ENCODE measurements around the gene ANXA3. TPM values are rescaled to one million over a fixed set of nuclear protein-coding genes. Genes with fewer than 3 reads are reported as not detected.

ANXA3 gene
- polyA plus RNA-seq, 1 of the 3 experiments (the other 2 are of a cell fraction) = 13.8 TPM

- TF ChIP-seq USF2 (IDR thresholded peaks at IDR 0.05; ENCODE audit: borderline replicate concordance, low read depth, low read length) = no peak
- no peak for TF ChIP-seq YY1 (IDR thresholded peaks at IDR 0.05; ENCODE audit: low read depth)
- TF ChIP-seq CTCF (IDR thresholded peaks at IDR 0.05) = no peak
- TF ChIP-seq MAX (IDR thresholded peaks at IDR 0.05; ENCODE audit: low read depth) = peak; percentile 95
- no peak for TF ChIP-seq RXRA (IDR thresholded peaks at IDR 0.05; ENCODE audit: borderline replicate concordance, low read depth)
Observed at GRCh38 chr4:78616046-78616498, 64.5 kb downstream of the ANXA3 start (continued).

- no peaks in the 10 kb centered on the region for H3K9me2 ChIP-seq
- no peaks in the 10 kb centered on the region for H3K9me3 ChIP-seq
- H3K4me1 ChIP-seq (ENCODE audit: control insufficient read depth in 1 of 2, insufficient read depth in 2 of 2, low read depth in 1 of 2, low read length in 1 of 2) = peaks cover 0 to 9% of the 10 kb centered on the region in 2 experiments; a peak in 2 of 4 replicates
- H3F3A ChIP-seq (replicated peaks; ENCODE audit: insufficient read depth) = no peaks in the 10 kb centered on the region
- no peaks in the 10 kb centered on the region for H4K20me1 ChIP-seq (ENCODE audit: insufficient read depth)
- no peak overlapping the region for H3K9ac ChIP-seq
- no peak overlapping the region for H3K4me3 ChIP-seq (ENCODE audit: low read depth in 2 of 2, low read length in 1 of 2)
- H3K27ac ChIP-seq (ENCODE audit: low read depth in 2 of 2, low read length in 1 of 2) = no peak overlapping the region
- H3K79me2 ChIP-seq (ENCODE audit: insufficient read depth) = no peaks in the 10 kb centered on the region
- 75% methylated on average over 1 of the region's 1 CpG for WGBS (ENCODE audit: low lambda C conversion rate)
- H3K36me3 ChIP-seq (replicated peaks in 1 of 2; ENCODE audit: control insufficient read depth in 1 of 2, insufficient read depth in 2 of 2, low read length in 1 of 2) = no peaks in the 10 kb centered on the region
- H3K4me2 ChIP-seq = no peak overlapping the region
- ChIA-PET POLR2A (no interaction called here), CTCF (no interaction called here)
- no peaks in the 10 kb centered on the region for H3K27me3 ChIP-seq (ENCODE audit: insufficient read depth)
- TF ChIP-seq MEF2A (IDR thresholded peaks at IDR 0.05; ENCODE audit: borderline replicate concordance, low read depth) (no peak), ELF1 (IDR thresholded peaks at IDR 0.05) (no peak), EP300 (IDR thresholded peaks at IDR 0.05; ENCODE audit: borderline replicate concordance in 1 of 2, low read depth in 1 of 2, low read length in 1 of 2) (no peak), FOSL2 (IDR thresholded peaks at IDR 0.05; ENCODE audit: borderline replicate concordance, low read depth) (no peak), FOXM1 (IDR thresholded peaks at IDR 0.05; ENCODE audit: low read depth) (no peak), TEAD4 (IDR thresholded peaks at IDR 0.05; ENCODE audit: borderline replicate concordance, insufficient read depth) (no peak), NFIC (IDR thresholded peaks at IDR 0.05; ENCODE audit: borderline replicate concordance) (no peak), SMC3 (IDR thresholded peaks at IDR 0.05; ENCODE audit: low read depth, low read length) (no peak), MAX (IDR thresholded peaks at IDR 0.05; ENCODE audit: low read depth) (no peak), JUND (IDR thresholded peaks at IDR 0.05) (no peak), USF2 (IDR thresholded peaks at IDR 0.05; ENCODE audit: borderline replicate concordance, low read depth, low read length) (no peak), TCF12 (IDR thresholded peaks at IDR 0.05) (no peak), SIN3A (IDR thresholded peaks at IDR 0.05; ENCODE audit: borderline replicate concordance, low read depth, low read length) (no peak)
- DNase-seq = no peak
- H2AFZ ChIP-seq (ENCODE audit: low read depth) = no peak overlapping the region
Observed at GRCh38 chr4:78618436-78618835, 66.9 kb downstream of the ANXA3 start.
